Peyer's patch (tissue), 4 donors: ENCODE data around the gene SEMA3A. TPM values are rescaled to one million over a fixed set of nuclear protein-coding genes. Genes with fewer than 3 reads are reported as not detected.
"Not testable (repeated sequence)": the region's sequence is repeated elsewhere in the genome, so short reads cannot be mapped to it uniquely, and the experiment has no call there.

Source experiments
- DNase-seq, 3 donors: peaks; one replicate each; pipeline ENCODE4 v3.0.0-alpha.2; 2017 to 2019
- H3K27ac ChIP-seq, 4 donors: fragments of 200-600 bp; sonication (generic); one replicate each; pipeline ENCODE4 v1.5.1; 2016 to 2019
- H3K27me3 ChIP-seq, 2 donors: fragments of 200-600 bp; sonication (generic); one replicate each; pipeline ENCODE4 v1.5.1; 2019
- H3K36me3 ChIP-seq, 3 donors: fragments of 200-600 bp; sonication (generic); one replicate each; pipeline ENCODE4 v1.5.1; 2016 to 2019
- H3K4me1 ChIP-seq, 4 donors: fragments of 200-600 bp; sonication (generic); one replicate each; pipeline ENCODE4 v1.5.1; 2016 to 2019
- H3K4me3 ChIP-seq, 4 donors: fragments of 200-600 bp; sonication (generic); 1 replicate in 3 of 4; 2 replicates in 1 of 4; pipeline ENCODE4 v1.5.1; 2016 to 2019; ENCODE audit warnings: mild to moderate bottlenecking in 1 of 4
- H3K9me3 ChIP-seq, 4 donors: fragments of 200-600 bp; sonication (generic); one replicate each; pipeline ENCODE4 v1.5.1; 2016 to 2019; ENCODE audit warnings: mild to moderate bottlenecking in 1 of 4
- POLR2A ChIP-seq, 2 donors: fragments of 450-650 bp; IDR thresholded peaks; one replicate each; pipeline ENCODE4 v1.5.1; 2017; ENCODE audit warnings: antibody characterized with exemption in 2 of 2, mild to moderate bottlenecking in 2 of 2, moderate library complexity in 2 of 2
- total RNA-seq, 4 donors: library from RNA; depleted of rRNA; stranded (reverse); fragments of >200 nt; gene quantifications; one replicate each; pipeline ENCODE4 v1.1.0, GENCODE V29; 2016
- TF ChIP-seq, protein P1 (sequence below), 6 experiments: fragments of 450-650 bp in 4 of 6; fragments of 200-600 bp in 2 of 6; sonication (generic) in 1 of 6; IDR thresholded peaks; one replicate each; pipeline ENCODE4 v1.5.1; 2017 to 2019; ENCODE audit warnings: antibody characterized with exemption in 6 of 6, mild to moderate bottlenecking in 3 of 6, moderate library complexity in 1 of 6

SEMA3A gene
- total RNA-seq, 4 donors from 2014 or later = 1.3 to 12.4 (median 3.8) TPM

DNA sequence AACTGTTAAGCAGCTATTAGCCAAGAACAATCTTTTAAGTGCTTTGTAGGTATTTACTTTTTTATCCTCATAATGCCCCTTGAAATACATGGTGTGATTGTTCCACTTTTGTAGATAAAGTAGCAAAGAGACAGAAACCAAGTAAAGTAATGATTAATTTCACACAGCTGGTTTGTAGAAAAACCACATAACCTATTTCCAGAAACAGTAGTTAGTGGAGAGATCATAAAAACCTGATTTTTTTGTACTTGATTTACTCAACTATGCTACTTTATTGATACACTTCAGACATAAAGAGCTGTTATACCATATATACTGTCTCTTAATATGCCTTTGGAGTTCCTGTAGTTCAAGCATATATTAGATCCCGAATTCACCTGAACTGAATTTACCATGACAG, 118.4 kb downstream of the SEMA3A start:
- TF ChIP-seq, protein P1, sequence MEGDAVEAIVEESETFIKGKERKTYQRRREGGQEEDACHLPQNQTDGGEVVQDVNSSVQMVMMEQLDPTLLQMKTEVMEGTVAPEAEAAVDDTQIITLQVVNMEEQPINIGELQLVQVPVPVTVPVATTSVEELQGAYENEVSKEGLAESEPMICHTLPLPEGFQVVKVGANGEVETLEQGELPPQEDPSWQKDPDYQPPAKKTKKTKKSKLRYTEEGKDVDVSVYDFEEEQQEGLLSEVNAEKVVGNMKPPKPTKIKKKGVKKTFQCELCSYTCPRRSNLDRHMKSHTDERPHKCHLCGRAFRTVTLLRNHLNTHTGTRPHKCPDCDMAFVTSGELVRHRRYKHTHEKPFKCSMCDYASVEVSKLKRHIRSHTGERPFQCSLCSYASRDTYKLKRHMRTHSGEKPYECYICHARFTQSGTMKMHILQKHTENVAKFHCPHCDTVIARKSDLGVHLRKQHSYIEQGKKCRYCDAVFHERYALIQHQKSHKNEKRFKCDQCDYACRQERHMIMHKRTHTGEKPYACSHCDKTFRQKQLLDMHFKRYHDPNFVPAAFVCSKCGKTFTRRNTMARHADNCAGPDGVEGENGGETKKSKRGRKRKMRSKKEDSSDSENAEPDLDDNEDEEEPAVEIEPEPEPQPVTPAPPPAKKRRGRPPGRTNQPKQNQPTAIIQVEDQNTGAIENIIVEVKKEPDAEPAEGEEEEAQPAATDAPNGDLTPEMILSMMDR (IDR thresholded peaks at IDR 0.05) = no peak
- no peak for TF ChIP-seq POLR2A (IDR thresholded peaks at IDR 0.05)
- DNase-seq = no peak
- Histone ChIP-seq H3K36me3 (no peaks in the 10 kb centered on the region), H3K4me1 (no peaks in the 10 kb centered on the region), H3K9me3 (no peaks in the 10 kb centered on the region), H3K27me3 (no peaks in the 10 kb centered on the region), H3K27ac (no peak overlapping the region), H3K4me3 (no peak overlapping the region)

GRCh38 chr7:84073186-84073875, 121.3 kb downstream of the SEMA3A start:
- Histone ChIP-seq H3K27ac (no peak overlapping the region), H3K9me3 (no peaks in the 10 kb centered on the region), H3K36me3 (no peaks in the 10 kb centered on the region), H3K4me3 (no peak overlapping the region), H3K4me1 (no peaks in the 10 kb centered on the region), H3K27me3 (no peaks in the 10 kb centered on the region)
- no peak for DNase-seq
- TF ChIP-seq, protein P1 (IDR thresholded peaks at IDR 0.05) = no peak
- no peak for TF ChIP-seq POLR2A (IDR thresholded peaks at IDR 0.05)

DNA sequence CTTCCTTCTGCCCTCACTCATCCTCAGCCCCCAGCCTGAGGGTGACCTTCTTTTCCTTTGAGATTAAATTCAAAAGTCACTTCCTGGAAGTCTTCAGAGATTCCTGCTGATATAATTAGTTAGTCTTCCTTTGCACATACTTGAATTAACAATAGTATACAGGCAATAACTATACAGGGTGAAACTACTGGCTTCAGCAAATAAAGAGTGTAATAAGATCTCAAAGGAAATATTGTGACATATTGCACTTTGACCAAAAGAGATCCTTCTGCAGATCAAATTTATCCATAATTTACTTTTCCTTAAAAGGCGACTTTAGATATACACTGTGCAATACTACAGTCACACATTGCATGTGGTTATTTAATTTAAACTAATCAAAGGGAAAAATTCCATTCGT, 123.8 kb downstream of the SEMA3A start:
- no peaks in the 10 kb centered on the region for H3K9me3 ChIP-seq
- H3K4me3 ChIP-seq = no peak overlapping the region
- no peaks in the 10 kb centered on the region for H3K4me1 ChIP-seq
- TF ChIP-seq, protein P1 (IDR thresholded peaks at IDR 0.05) = no peak
- TF ChIP-seq POLR2A (IDR thresholded peaks at IDR 0.05) = no peak
- H3K27ac ChIP-seq = no peak overlapping the region
- H3K27me3 ChIP-seq = no peaks in the 10 kb centered on the region
- DNase-seq = no peak
- no peaks in the 10 kb centered on the region for H3K36me3 ChIP-seq

DNA sequence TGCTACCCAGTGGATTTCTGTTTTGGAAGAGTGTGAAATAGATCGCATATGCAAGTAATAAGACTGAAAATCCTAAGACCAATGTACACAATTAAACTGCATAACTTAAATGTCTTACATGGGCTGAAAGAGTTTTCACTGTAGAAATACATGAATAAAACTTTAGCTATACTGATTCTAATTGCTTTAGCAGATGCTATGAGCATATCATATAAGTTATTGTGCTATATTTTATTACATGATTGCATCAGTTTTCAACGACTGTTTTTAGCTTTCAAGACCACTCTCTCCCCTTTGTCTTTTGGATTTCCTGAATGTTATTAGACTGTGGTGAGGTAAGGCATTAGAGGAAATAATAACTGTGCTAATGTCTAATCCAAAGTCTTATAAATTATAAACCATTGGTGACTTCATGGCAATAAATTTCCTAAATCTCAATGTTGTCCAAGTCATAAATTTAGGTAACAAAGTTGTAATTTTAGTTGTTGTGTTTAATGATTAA, 124.5 kb downstream of the SEMA3A start:
- no peak for TF ChIP-seq POLR2A (IDR thresholded peaks at IDR 0.05)
- TF ChIP-seq, protein P1 (IDR thresholded peaks at IDR 0.05) = no peak
- no peak for DNase-seq
- Histone ChIP-seq H3K4me1 (no peaks in the 10 kb centered on the region), H3K9me3 (no peaks in the 10 kb centered on the region), H3K27me3 (no peaks in the 10 kb centered on the region), H3K27ac (no peak overlapping the region), H3K36me3 (no peaks in the 10 kb centered on the region), H3K4me3 (no peak overlapping the region)

DNA sequence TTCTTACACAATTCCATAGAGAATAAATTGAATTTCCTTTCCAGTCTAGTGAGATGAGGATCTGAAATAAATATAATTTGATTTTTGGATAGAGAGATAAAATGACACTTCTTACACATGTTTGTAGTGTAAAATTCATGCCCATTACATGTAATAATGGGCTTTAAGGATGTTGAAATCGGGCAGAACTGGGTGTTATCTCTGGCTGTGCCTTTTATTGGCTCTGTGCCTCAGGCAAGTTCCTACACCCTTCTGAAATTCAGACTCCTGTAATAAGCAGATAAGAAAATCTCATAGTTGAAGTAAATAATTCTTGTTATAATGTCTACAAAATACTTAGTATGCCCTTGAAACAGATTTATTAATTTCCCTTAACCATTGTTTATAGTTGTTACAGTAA, 125.6 kb downstream of the SEMA3A start:
- no peaks in the 10 kb centered on the region for H3K9me3 ChIP-seq
- TF ChIP-seq POLR2A (IDR thresholded peaks at IDR 0.05) = no peak
- TF ChIP-seq, protein P1 (IDR thresholded peaks at IDR 0.05) = no peak
- H3K27ac ChIP-seq = no peak overlapping the region
- no peaks in the 10 kb centered on the region for H3K27me3 ChIP-seq
- no peaks in the 10 kb centered on the region for H3K4me1 ChIP-seq
- no peak for DNase-seq
- no peak overlapping the region for H3K4me3 ChIP-seq
- no peaks in the 10 kb centered on the region for H3K36me3 ChIP-seq

DNA sequence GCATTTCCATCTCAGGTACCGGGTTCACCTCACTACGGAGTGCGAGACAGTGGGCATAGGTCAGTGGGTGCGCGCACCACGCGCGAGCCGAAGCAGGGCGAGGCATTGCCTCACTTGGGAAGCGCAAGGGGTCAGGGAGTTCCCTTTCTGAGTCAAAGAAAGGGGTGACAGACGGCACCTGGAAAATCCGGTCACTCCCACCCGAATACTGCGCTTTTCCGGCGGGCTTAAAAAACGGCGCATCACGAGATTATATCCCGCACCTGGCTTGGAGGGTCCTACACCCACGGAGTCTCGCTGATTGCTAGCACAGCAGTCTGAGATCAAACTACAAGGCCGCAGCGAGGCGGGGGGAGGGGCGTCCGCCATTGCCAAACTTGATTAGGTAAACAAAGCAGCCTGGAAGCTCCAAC, 132.1 kb downstream of the SEMA3A start:
- H3K27me3 ChIP-seq, H3K27ac ChIP-seq, H3K36me3 ChIP-seq, H3K4me3 ChIP-seq, DNase-seq, H3K9me3 ChIP-seq, H3K4me1 ChIP-seq: not testable (repeated sequence)
